Measurements from ENCODE around the gene NAT10. TPM values are rescaled to one million over a fixed set of nuclear protein-coding genes. Genes with fewer than 3 reads are reported as not detected.

Gene NAT10
- total RNA-seq, 4 donors from 2014 or later, result 19.9 to 27.2 (median 20.6) TPM

- intact Hi-C loops (cut with DNase I), result no loop called here
- no peak overlapping the region for H3K27ac ChIP-seq (replicated peaks in 1 of 4)
- no peak for TF ChIP-seq POLR2AphosphoS5 (IDR thresholded peaks at IDR 0.05)
- no peak for TF ChIP-seq EP300 (IDR thresholded peaks at IDR 0.05)
- TF ChIP-seq CTCF (IDR thresholded peaks at IDR 0.05), result no peak
- TF ChIP-seq POLR2A (IDR thresholded peaks at IDR 0.05; ENCODE audit: low read depth), result no peak
- 97% methylated on average over 7 of the region's 8 CpGs for WGBS
- no peak overlapping the region for H3K4me3 ChIP-seq
- no peaks in the 10 kb centered on the region for H3K36me3 ChIP-seq
- no peaks in the 10 kb centered on the region for H3K27me3 ChIP-seq
- peaks cover 16 to 30% (median 23%) of the 10 kb centered on the region in 4 donors for H3K4me1 ChIP-seq
- DNase-seq (ENCODE audit: extremely low spot score), result no peak
- H3K9me3 ChIP-seq, result no peaks in the 10 kb centered on the region
Observed at GRCh38 chr11:34190192-34191139, 85.0 kb downstream of the NAT10 start.

DNA sequence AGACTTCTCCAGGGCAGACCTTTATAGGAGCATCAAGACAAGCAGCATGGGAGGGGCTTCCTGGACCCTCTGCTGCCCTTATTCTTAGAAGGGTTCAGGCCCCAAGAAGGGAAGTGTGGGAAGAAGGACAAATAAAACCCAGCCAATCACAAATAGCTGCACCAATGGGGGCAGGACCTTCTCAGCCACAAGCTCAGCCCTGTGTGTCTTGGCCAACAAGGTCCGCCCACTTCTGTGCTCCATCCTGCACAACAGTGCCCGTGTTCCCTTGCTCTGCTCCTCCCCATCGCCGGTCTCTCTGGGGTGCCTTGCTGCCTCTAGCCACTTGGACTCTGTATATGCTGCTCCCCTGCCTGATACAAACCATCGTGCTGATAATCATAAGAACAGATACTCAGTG is 86.1 kb downstream of the NAT10 start:
- TF ChIP-seq CTCF (IDR thresholded peaks at IDR 0.05), result no peak
- no peak for TF ChIP-seq POLR2AphosphoS5 (IDR thresholded peaks at IDR 0.05)
- TF ChIP-seq POLR2A (IDR thresholded peaks at IDR 0.05; ENCODE audit: low read depth), result no peak
- no peak for TF ChIP-seq EP300 (IDR thresholded peaks at IDR 0.05)
- H3K27me3 ChIP-seq, result no peaks in the 10 kb centered on the region
- DNase-seq (ENCODE audit: extremely low spot score), result no peak
- H3K4me1 ChIP-seq, result peaks cover 11 to 23% (median 21%) of the 10 kb centered on the region in 4 donors
- intact Hi-C loops (cut with DNase I), result no loop called here
- 70% methylated on average over 3 of the region's 5 CpGs for WGBS
- no peaks in the 10 kb centered on the region for H3K9me3 ChIP-seq
- H3K36me3 ChIP-seq, result peaks cover 0 to 10% (median under 1%) of the 10 kb centered on the region in 4 donors
- peak overlapping the region in 2 of 4 donors; percentile 80 to 84 for H3K27ac ChIP-seq (replicated peaks in 1 of 4)
- H3K4me3 ChIP-seq, result no peak overlapping the region

- H3K27me3 ChIP-seq, result no peaks in the 10 kb centered on the region
- no peaks in the 10 kb centered on the region for H3K9me3 ChIP-seq
- no peak for DNase-seq (ENCODE audit: extremely low spot score)
- peak overlapping the region; percentile 60 to 84 (median 78) for H3K27ac ChIP-seq (replicated peaks in 1 of 4)
- intact Hi-C loops (cut with DNase I), result no loop called here
- peaks cover 0 to 18% (median 3%) of the 10 kb centered on the region in 4 donors for H3K36me3 ChIP-seq
- 37% methylated on average over 10 of the region's 14 CpGs for WGBS
- peak overlapping the region; percentile 16 to 45 (median 26) for H3K4me3 ChIP-seq
- peaks cover 8 to 22% (median 21%) of the 10 kb centered on the region in 4 donors for H3K4me1 ChIP-seq
- no peak for TF ChIP-seq CTCF (IDR thresholded peaks at IDR 0.05)
- TF ChIP-seq POLR2AphosphoS5 (IDR thresholded peaks at IDR 0.05), result peak in 1 of 2 donors; percentile 47
- no peak for TF ChIP-seq POLR2A (IDR thresholded peaks at IDR 0.05; ENCODE audit: low read depth)
- no peak for TF ChIP-seq EP300 (IDR thresholded peaks at IDR 0.05)
Observed at GRCh38 chr11:34192481-34193401, 87.3 kb downstream of the NAT10 start.

DNA sequence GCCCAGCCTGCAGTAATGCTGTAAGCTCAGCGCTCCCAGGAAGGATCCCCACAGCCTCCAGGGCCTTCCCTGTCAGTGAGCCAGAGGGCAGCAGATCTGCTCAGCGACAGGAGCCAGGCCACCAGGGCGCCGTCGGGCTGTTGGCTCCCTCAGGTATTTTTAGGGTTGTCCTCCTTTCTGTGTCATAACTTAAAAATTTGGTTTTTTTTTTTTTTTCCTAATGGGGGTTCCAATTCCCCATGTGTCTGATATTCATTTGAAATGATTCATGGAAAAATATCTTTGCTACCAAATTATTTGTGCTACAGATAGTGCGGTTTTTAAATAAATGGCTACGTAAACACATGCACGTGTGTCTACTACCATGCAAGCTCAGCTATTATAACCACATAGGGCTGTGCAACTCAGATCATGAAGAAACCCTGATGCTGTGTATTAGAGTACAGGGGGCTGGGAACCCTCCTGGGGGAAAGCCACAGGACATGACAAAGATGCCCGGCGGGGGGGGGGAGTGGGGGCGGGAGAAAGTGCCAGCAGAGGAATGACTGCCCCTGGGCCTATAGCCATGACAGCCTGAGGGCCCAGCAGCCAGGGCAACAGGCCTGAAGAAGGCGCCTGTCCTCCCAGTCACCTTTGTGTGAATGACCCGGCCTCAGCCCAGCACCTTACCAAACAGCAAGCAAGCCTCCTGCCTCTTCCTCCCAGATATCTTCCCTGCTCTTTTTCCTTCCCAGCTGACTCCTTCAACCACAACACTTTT is 89.3 kb downstream of the NAT10 start:
- no peak overlapping the region for H3K4me3 ChIP-seq
- no peak overlapping the region for H3K27ac ChIP-seq (replicated peaks in 1 of 4)
- intact Hi-C loops (cut with DNase I), result no loop called here
- no peaks in the 10 kb centered on the region for H3K27me3 ChIP-seq
- DNase-seq (ENCODE audit: extremely low spot score), result no peak
- H3K36me3 ChIP-seq, result peaks cover 0 to 18% (median 3%) of the 10 kb centered on the region in 4 donors
- H3K4me1 ChIP-seq, result peaks cover 6 to 22% (median 21%) of the 10 kb centered on the region in 4 donors
- TF ChIP-seq EP300 (IDR thresholded peaks at IDR 0.05) (no peak), POLR2A (IDR thresholded peaks at IDR 0.05; ENCODE audit: low read depth) (no peak), CTCF (IDR thresholded peaks at IDR 0.05) (no peak), POLR2AphosphoS5 (IDR thresholded peaks at IDR 0.05) (no peak)
- 90% methylated on average over 12 of the region's 13 CpGs for WGBS
- H3K9me3 ChIP-seq, result no peaks in the 10 kb centered on the region

Data from esophagus muscularis mucosa (tissue), 4 donors.